Caco-2 (cell line): ENCODE results near the gene EVI5L. TPM values are rescaled to one million over a fixed set of nuclear protein-coding genes. Genes with fewer than 3 reads are reported as not detected.
A peak's percentile ranks its signal among the peaks of the same experiment; 100 is the strongest.

Source experiments
- BruUV-seq: library from RNA; stranded (reverse); fragments of 400-500 nt; replicated peaks from 2 replicates; lab custom pipeline; 2021; lab: Mats Ljungman, UMichigan
- CTCF ChIA-PET: fragments of 300-600 bp; sonication (Branson Sonifier 250); formaldehyde crosslinking; loops from one replicate; lab custom pipeline; 2022; ENCODE audit warnings: antibody characterized with exemption; lab: Charles Lee
- POLR2A ChIA-PET: fragments of 300-600 bp; sonication (Branson Sonifier 250); formaldehyde crosslinking; loops from one replicate; lab custom pipeline; 2022; ENCODE audit warnings: antibody characterized with exemption; lab: Charles Lee
- DNase-seq, 2 experiments: peaks; one replicate each; pipeline versions ENCODE4 v3.0.0 to v3.0.0-alpha.2; 2020 to 2022
- H3K27me3 ChIP-seq: replicated peaks from 2 replicates; pipeline ENCODE4 v1.6.0; 2011; ENCODE audit warnings: low read length; ENCODE audit not compliant: control insufficient read depth, insufficient read depth
- H3K36me3 ChIP-seq: 2 replicates; pipeline ENCODE4 v1.5.1; 2011; ENCODE audit warnings: low read length; ENCODE audit not compliant: control insufficient read depth, insufficient read depth
- H3K4me1 ChIP-seq: fragments of 250-450 bp; sonication (Bioruptor Pico); 2 replicates; pipeline ENCODE4 v1.5.1; 2020; ENCODE audit warnings: mild to moderate bottlenecking
- H3K4me3 ChIP-seq: 2 replicates; pipeline ENCODE4 v1.5.1; 2011; ENCODE audit warnings: low read depth, mild to moderate bottlenecking, control low read depth, low read length
- H3K9me3 ChIP-seq: fragments of 250-450 bp; sonication (Bioruptor Pico); 2 replicates; pipeline ENCODE4 v1.5.1; 2020; ENCODE audit warnings: mild to moderate bottlenecking, moderate library complexity
- H3K27ac Mint-ChIP-seq: one replicate; pipeline ENCODE4 v1.8.0; 2022; ENCODE audit warnings: mixed read lengths; ENCODE audit not compliant: unreplicated experiment
- H3K27me3 Mint-ChIP-seq: one replicate; pipeline ENCODE4 v1.8.0; 2022; ENCODE audit warnings: mixed read lengths; ENCODE audit not compliant: insufficient read depth, unreplicated experiment
- H3K36me3 Mint-ChIP-seq: one replicate; pipeline ENCODE4 v1.8.0; 2022; ENCODE audit warnings: mild to moderate bottlenecking, mixed read lengths; ENCODE audit not compliant: insufficient read depth, unreplicated experiment
- H3K4me1 Mint-ChIP-seq: one replicate; pipeline ENCODE4 v1.8.0; 2022; ENCODE audit warnings: low read depth, mixed read lengths; ENCODE audit not compliant: unreplicated experiment
- H3K4me3 Mint-ChIP-seq: one replicate; pipeline ENCODE4 v1.8.0; 2022; ENCODE audit warnings: mild to moderate bottlenecking, moderate library complexity, mixed read lengths; ENCODE audit not compliant: unreplicated experiment
- H3K9me3 Mint-ChIP-seq: one replicate; pipeline ENCODE4 v1.8.0; 2022; ENCODE audit warnings: mixed read lengths; ENCODE audit not compliant: unreplicated experiment
- CTCF ChIP-seq, 2 experiments: fragments of 200-600 bp in 1 of 2; IDR thresholded peaks; 1 replicate in 1 of 2; 2 replicates in 1 of 2; pipeline versions ENCODE4 v1.5.1 to v1.8.0; 2011 to 2022; ENCODE audit warnings: antibody characterized with exemption in 1 of 2, control low read depth in 1 of 2, inconsistent platforms in 1 of 2, low read depth in 1 of 2, low read length in 1 of 2, mild to moderate bottlenecking in 1 of 2, moderate library complexity in 1 of 2; ENCODE audit not compliant: insufficient read depth in 1 of 2, severe bottlenecking in 1 of 2, unreplicated experiment in 1 of 2
- intact Hi-C: fragments of 100-400 bp; cut with micrococcal nuclease; formaldehyde crosslinking; loops from one replicate; pipeline ENCODE4 v1.10.0; 2022; ENCODE audit not compliant: unreplicated experiment
- total RNA-seq: library from RNA; stranded (reverse); gene quantifications from 2 replicates; pipeline ENCODE4 v1.2.3, GENCODE V29; 2022

EVI5L gene
- total RNA-seq, 1 experiment from 2014 or later, result 9.8 TPM

- intact Hi-C loops, result no loop called here
- Histone ChIP-seq H3K27me3 (no peaks in the 10 kb centered on the region), H3K9me3 (no peaks in the 10 kb centered on the region), H3K4me3 (peak overlapping the region; percentile 38), H3K4me1 (no peaks in the 10 kb centered on the region; the same call in 1 of the 2 replicates), H3K36me3 (no peaks in the 10 kb centered on the region)
- Mint-ChIP-seq H3K27me3 (no peaks in the 10 kb centered on the region), H3K27ac (no peak overlapping the region), H3K36me3 (peaks cover 3% of the 10 kb centered on the region), H3K4me3 (peak overlapping the region; percentile 67), H3K9me3 (no peaks in the 10 kb centered on the region), H3K4me1 (no peaks in the 10 kb centered on the region)
- DNase-seq, result peak in 1 of 2 experiments; percentile 38
- peak in 1 of 2 experiments; percentile 11 for TF ChIP-seq CTCF (IDR thresholded peaks at IDR 0.05; ENCODE audit: insufficient read depth in 1 of 2, low read depth in 1 of 2, low read length in 1 of 2, severe bottlenecking in 1 of 2, unreplicated experiment in 1 of 2)
- ChIA-PET POLR2A (no interaction called here), CTCF (interaction anchor here (0.5 to 1.4 kb wide), 4 partner anchors 8 to 83 kb away, joined by 3 to 5 read pairs (median 4); no protein-coding TSS in a partner anchor)
- no TSS peak for BruUV-seq
Measured at GRCh38 chr19:7861619-7862412, 31.8 kb downstream of the EVI5L start.

GRCh38 chr19:7862413-7862951, 32.5 kb downstream of the EVI5L start:
- Mint-ChIP-seq H3K36me3 (peaks cover 7% of the 10 kb centered on the region), H3K27ac (no peak overlapping the region), H3K9me3 (no peaks in the 10 kb centered on the region), H3K27me3 (no peaks in the 10 kb centered on the region), H3K4me3 (peak overlapping the region; percentile 67), H3K4me1 (no peaks in the 10 kb centered on the region)
- POLR2A ChIA-PET, result no interaction called here
- H3K27me3 ChIP-seq, result no peaks in the 10 kb centered on the region; the same call in 1 of the 2 replicates
- TF ChIP-seq CTCF (IDR thresholded peaks at IDR 0.05; ENCODE audit: insufficient read depth in 1 of 2, low read depth in 1 of 2, low read length in 1 of 2, severe bottlenecking in 1 of 2, unreplicated experiment in 1 of 2), result no peak
- intact Hi-C loops, result no loop called here
- no peaks in the 10 kb centered on the region; the same call in 1 of the 2 replicates for H3K4me1 ChIP-seq
- peak; percentile 78 to 85 for DNase-seq
- no peaks in the 10 kb centered on the region for H3K9me3 ChIP-seq
- no peaks in the 10 kb centered on the region for H3K36me3 ChIP-seq
- CTCF ChIA-PET, result interaction anchor here (0.6 to 1.4 kb wide), 3 partner anchors 9 to 64 kb away, joined by 3 to 5 read pairs (median 4); no protein-coding TSS in a partner anchor
- H3K4me3 ChIP-seq, result peak overlapping the region; percentile 38
- no TSS peak for BruUV-seq

- POLR2A ChIA-PET, result no interaction called here
- no TSS peak for BruUV-seq
- no peak overlapping the region for H3K4me3 Mint-ChIP-seq
Measured at GRCh38 chr19:7863157-7863970, 33.3 kb downstream of the EVI5L start.

More at GRCh38 chr19:7863157-7863970, 33.3 kb downstream of the EVI5L start:
- Histone ChIP-seq H3K4me3 (no peak overlapping the region), H3K36me3 (no peaks in the 10 kb centered on the region), H3K27me3 (no peaks in the 10 kb centered on the region; the same call in 1 of the 2 replicates), H3K9me3 (no peaks in the 10 kb centered on the region), H3K4me1 (no peaks in the 10 kb centered on the region; the same call in 1 of the 2 replicates)
- Mint-ChIP-seq H3K36me3 (peaks cover 7% of the 10 kb centered on the region), H3K27ac (no peak overlapping the region), H3K27me3 (no peaks in the 10 kb centered on the region), H3K9me3 (no peaks in the 10 kb centered on the region), H3K4me1 (no peaks in the 10 kb centered on the region)
- TF ChIP-seq CTCF (IDR thresholded peaks at IDR 0.05; ENCODE audit: insufficient read depth in 1 of 2, low read depth in 1 of 2, low read length in 1 of 2, severe bottlenecking in 1 of 2, unreplicated experiment in 1 of 2), result no peak
- intact Hi-C loops, result no loop called here
- CTCF ChIA-PET, result no interaction called here
- DNase-seq, result no peak
